ENCODE measurements around the gene LRP1B.

The LRP1B gene

DNA sequence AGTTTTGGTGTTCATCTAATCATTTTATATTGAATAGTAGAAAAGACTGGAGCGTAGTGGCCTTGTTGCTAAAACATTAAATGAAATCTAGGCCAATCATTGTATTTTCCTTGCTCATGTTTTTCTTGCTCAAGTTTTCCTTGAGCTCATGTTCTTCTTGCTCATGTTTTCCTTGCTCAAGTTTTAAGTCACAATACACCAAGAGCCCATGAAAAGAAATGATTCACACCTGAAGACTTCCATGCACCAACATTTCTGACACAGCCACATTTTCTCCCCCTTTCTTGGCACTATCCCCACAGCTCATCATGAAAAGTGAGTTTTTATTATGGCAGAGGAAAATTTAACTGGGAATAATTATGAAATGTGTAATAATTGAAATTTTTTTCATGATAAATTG, 92.0 kb downstream of the LRP1B start:
- no peak for DNase-seq (ENCODE audit: low read depth)
- H3K4me3 ChIP-seq (ENCODE audit: low read depth, low read length): no peak overlapping the region
- no peak for TF ChIP-seq CTCF (IDR thresholded peaks at IDR 0.05; ENCODE audit: control insufficient read depth, extremely low read depth, insufficient read depth)

DNA sequence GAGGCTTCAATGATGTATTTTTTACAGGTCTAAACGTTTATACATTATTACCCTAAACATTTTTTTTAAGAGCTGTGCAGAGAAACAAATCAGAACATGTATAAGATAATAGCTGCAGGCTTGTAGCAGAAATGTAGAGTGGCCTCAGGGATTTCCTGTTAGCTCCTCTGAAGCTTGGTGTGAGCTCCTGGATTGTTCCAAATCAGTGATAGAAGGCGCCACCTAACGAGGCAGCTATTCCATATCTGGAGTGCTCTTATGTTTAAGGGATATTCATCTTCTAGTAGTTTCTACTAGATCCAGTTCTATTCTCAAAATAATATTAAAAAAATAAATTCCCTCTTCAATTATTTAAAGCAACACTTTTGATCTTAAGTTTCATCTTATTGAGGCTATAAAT, 93.1 kb downstream of the LRP1B start:
- no peak for DNase-seq (ENCODE audit: low read depth)
- no peak overlapping the region for H3K4me3 ChIP-seq (ENCODE audit: low read depth, low read length)
- TF ChIP-seq CTCF (IDR thresholded peaks at IDR 0.05; ENCODE audit: control insufficient read depth, extremely low read depth, insufficient read depth): peak; percentile 30; the same call in 1 of the 2 replicates

DNA sequence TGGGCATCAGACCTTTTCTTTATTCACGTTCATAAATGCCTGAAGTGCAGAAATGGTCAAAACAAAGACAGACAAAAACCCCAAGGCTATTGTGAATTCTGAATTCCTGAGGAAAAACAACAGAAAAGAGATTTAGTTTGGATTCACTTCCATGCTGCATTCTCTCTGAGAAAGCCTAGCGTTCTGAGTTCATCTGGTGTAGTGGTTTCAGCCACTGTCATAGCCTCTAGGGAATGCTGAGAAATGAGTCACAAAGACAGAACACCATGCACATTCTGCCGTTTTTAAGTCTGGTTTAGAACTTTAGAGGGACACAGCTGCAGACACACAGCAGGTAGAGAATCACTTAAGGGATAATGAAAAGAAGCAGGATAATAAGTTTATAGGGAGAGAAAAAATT, 93.8 kb downstream of the LRP1B start:
- no peak for TF ChIP-seq CTCF (IDR thresholded peaks at IDR 0.05; ENCODE audit: control insufficient read depth, extremely low read depth, insufficient read depth)
- no peak overlapping the region for H3K4me3 ChIP-seq (ENCODE audit: low read depth, low read length)
- no peak for DNase-seq (ENCODE audit: low read depth)

DNA sequence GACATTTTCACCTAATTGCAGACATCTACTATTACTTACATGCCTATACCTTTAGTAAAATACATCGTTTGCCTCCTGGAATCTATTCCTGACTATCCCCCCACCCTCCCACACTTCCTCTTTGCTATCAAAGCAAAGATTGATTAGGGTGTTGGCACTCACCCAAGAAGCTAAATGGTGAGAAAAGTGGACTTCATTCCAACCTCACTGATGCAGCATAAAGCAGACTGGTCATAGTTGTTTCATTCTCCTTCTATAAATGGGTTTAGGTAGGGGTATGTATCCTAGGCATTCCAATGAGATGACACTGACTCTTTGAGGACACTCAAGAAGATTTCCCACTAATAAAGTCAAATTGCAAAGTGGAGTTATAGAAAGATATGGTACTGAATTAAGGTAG, 97.4 kb downstream of the LRP1B start:
- TF ChIP-seq CTCF (IDR thresholded peaks at IDR 0.05; ENCODE audit: control insufficient read depth, extremely low read depth, insufficient read depth): no peak

GRCh38 chr2:142031656-142032055, 99.2 kb downstream of the LRP1B start:
- H3K4me3 ChIP-seq (ENCODE audit: low read depth, low read length): no peak overlapping the region
- no peak for TF ChIP-seq CTCF (IDR thresholded peaks at IDR 0.05; ENCODE audit: control insufficient read depth, extremely low read depth, insufficient read depth)
- no peak for DNase-seq (ENCODE audit: low read depth)

More for the DNA sequence above, 97.4 kb downstream of the LRP1B start:
- no peak for DNase-seq (ENCODE audit: low read depth)
- H3K4me3 ChIP-seq (ENCODE audit: low read depth, low read length): no peak overlapping the region

DNA sequence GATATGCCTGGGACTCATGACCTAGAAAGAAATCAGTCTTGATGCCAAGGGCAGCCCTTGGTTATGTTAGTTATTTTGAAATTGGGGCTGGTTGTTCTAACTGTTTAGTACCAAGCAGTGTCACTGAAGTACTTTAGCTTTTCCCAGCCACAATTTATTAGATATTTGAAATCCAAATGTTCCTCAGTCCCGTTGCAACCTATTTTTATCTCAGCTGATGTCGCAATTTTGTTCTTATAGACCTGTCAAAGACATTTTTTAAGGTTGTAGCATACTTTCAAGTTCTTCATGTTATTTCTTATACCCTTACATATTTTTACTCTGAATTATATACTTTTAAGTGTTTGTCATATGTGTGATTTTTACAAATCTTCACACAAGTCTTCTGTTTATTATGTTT, 100.1 kb downstream of the LRP1B start:
- no peak for DNase-seq (ENCODE audit: low read depth)
- H3K4me3 ChIP-seq (ENCODE audit: low read depth, low read length): no peak overlapping the region
- TF ChIP-seq CTCF (IDR thresholded peaks at IDR 0.05; ENCODE audit: control insufficient read depth, extremely low read depth, insufficient read depth): no peak

- no peak overlapping the region for H3K4me3 ChIP-seq (ENCODE audit: low read depth, low read length)
- no peak for DNase-seq (ENCODE audit: low read depth)
- TF ChIP-seq CTCF (IDR thresholded peaks at IDR 0.05; ENCODE audit: control insufficient read depth, extremely low read depth, insufficient read depth): no peak
These were observed 100.8 kb downstream of the LRP1B start for GRCh38 chr2:142029974-142030373.

Data from LNCaP clone FGC (cell line).